Osteocyte (in vitro differentiated cells): ENCODE measurements around the gene PABPC1L. TPM values are rescaled to one million over a fixed set of nuclear protein-coding genes. Genes with fewer than 3 reads are reported as not detected.

Experiments
- DNase-seq: peaks from one replicate; pipeline ENCODE4 v3.0.0; 2021; ENCODE audit warnings: mixed read lengths; ENCODE audit not compliant: unreplicated experiment; ENCODE audit errors: extremely low spot score
- H3K27ac Mint-ChIP-seq: one replicate; pipeline ENCODE4 v1.8.0; 2021; ENCODE audit warnings: mild to moderate bottlenecking, mixed read lengths; ENCODE audit not compliant: unreplicated experiment
- H3K27me3 Mint-ChIP-seq: one replicate; pipeline ENCODE4 v1.8.0; 2021; ENCODE audit warnings: mixed read lengths; ENCODE audit not compliant: unreplicated experiment
- H3K36me3 Mint-ChIP-seq: one replicate; pipeline ENCODE4 v1.8.0; 2021; ENCODE audit warnings: mixed read lengths; ENCODE audit not compliant: unreplicated experiment
- H3K4me1 Mint-ChIP-seq: one replicate; pipeline ENCODE4 v1.8.0; 2021; ENCODE audit warnings: mixed read lengths; ENCODE audit not compliant: unreplicated experiment
- H3K4me3 Mint-ChIP-seq: one replicate; pipeline ENCODE4 v1.8.0; 2021; ENCODE audit warnings: mild to moderate bottlenecking, moderate library complexity, mixed read lengths; ENCODE audit not compliant: unreplicated experiment
- H3K9me3 Mint-ChIP-seq: one replicate; pipeline ENCODE4 v1.8.0; 2021; ENCODE audit warnings: mixed read lengths; ENCODE audit not compliant: unreplicated experiment
- total RNA-seq: library from RNA; stranded (reverse); gene quantifications from 2 replicates; pipeline ENCODE4 v1.2.1, GENCODE V29; 2021
- TF ChIP-seq, protein P1 (sequence below): fragments of 200-600 bp; sonication (generic); IDR thresholded peaks from 2 replicates; pipeline ENCODE4 v1.5.0; 2021; ENCODE audit warnings: antibody characterized with exemption, mild to moderate bottlenecking, moderate library complexity

PABPC1L gene
- total RNA-seq, 1 donor from 2014 or later, result 65.3 TPM

GRCh38 chr20:44928595-44928994 is 18.7 kb downstream of the PABPC1L start:
- Mint-ChIP-seq H3K27ac (no peak overlapping the region), H3K4me1 (no peaks in the 10 kb centered on the region), H3K4me3 (no peak overlapping the region), H3K27me3 (no peaks in the 10 kb centered on the region), H3K36me3 (peaks cover 10% of the 10 kb centered on the region), H3K9me3 (no peaks in the 10 kb centered on the region)
- TF ChIP-seq, protein P1, sequence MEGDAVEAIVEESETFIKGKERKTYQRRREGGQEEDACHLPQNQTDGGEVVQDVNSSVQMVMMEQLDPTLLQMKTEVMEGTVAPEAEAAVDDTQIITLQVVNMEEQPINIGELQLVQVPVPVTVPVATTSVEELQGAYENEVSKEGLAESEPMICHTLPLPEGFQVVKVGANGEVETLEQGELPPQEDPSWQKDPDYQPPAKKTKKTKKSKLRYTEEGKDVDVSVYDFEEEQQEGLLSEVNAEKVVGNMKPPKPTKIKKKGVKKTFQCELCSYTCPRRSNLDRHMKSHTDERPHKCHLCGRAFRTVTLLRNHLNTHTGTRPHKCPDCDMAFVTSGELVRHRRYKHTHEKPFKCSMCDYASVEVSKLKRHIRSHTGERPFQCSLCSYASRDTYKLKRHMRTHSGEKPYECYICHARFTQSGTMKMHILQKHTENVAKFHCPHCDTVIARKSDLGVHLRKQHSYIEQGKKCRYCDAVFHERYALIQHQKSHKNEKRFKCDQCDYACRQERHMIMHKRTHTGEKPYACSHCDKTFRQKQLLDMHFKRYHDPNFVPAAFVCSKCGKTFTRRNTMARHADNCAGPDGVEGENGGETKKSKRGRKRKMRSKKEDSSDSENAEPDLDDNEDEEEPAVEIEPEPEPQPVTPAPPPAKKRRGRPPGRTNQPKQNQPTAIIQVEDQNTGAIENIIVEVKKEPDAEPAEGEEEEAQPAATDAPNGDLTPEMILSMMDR, result no peak
- DNase-seq, result no peak

- H3K4me1 Mint-ChIP-seq, result no peaks in the 10 kb centered on the region
- H3K27ac Mint-ChIP-seq, result no peak overlapping the region
- H3K4me3 Mint-ChIP-seq, result no peak overlapping the region
- peaks cover 6% of the 10 kb centered on the region for H3K36me3 Mint-ChIP-seq
- TF ChIP-seq, protein P1, result no peak
- H3K9me3 Mint-ChIP-seq, result no peaks in the 10 kb centered on the region
- no peaks in the 10 kb centered on the region for H3K27me3 Mint-ChIP-seq
- DNase-seq, result no peak
Observed at GRCh38 chr20:44930517-44931168, 20.8 kb downstream of the PABPC1L start.

GRCh38 chr20:44931911-44932310 is 22.1 kb downstream of the PABPC1L start:
- Mint-ChIP-seq H3K27me3 (no peaks in the 10 kb centered on the region), H3K4me3 (no peak overlapping the region), H3K4me1 (no peaks in the 10 kb centered on the region), H3K27ac (no peak overlapping the region), H3K9me3 (no peaks in the 10 kb centered on the region), H3K36me3 (peaks cover 10% of the 10 kb centered on the region)
- DNase-seq, result no peak
- TF ChIP-seq, protein P1, result no peak

DNA sequence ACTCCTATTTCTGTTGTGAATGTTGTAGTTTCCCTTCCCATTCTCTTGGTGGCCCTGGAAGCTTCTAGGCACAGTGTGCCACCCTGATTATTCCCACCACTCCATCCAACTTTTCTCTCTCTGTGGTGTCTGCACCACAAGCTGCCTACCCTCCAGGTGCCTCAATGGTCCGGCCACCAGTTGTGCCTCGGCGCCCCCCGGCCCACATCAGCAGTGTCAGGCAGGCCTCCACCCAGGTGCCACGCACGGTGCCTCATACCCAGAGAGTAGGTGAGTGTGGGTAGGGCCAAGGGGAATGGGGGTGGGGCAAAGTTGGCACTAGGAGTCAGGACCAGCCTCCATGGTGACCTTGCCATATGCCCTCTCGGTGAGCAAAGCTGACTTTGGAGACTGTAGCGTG is 23.1 kb downstream of the PABPC1L start:
- no peak overlapping the region for H3K4me3 Mint-ChIP-seq
- DNase-seq, result no peak
- TF ChIP-seq, protein P1, result no peak
- no peak overlapping the region for H3K27ac Mint-ChIP-seq
- H3K36me3 Mint-ChIP-seq, result peaks cover 10% of the 10 kb centered on the region
- H3K4me1 Mint-ChIP-seq, result no peaks in the 10 kb centered on the region
- no peaks in the 10 kb centered on the region for H3K27me3 Mint-ChIP-seq
- H3K9me3 Mint-ChIP-seq, result no peaks in the 10 kb centered on the region

DNA sequence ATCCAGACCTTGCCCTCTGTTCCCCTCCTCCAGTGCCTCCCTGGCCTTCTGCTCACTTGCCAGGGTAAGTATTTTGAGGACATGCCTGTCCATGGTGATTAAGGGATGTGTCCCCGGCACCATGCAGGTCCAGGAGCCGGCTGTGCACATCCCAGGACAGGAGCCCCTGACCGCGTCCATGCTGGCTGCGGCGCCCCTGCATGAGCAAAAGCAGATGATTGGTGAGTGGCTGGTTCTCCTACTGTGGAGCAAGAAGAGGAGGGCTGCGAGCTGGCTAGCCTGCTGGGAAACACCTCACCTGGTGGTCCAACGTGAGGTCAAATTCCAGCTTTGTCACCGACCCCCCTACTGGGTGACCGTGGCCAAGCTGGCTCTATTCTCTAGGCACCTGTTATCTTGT is 26.6 kb downstream of the PABPC1L start:
- no peaks in the 10 kb centered on the region for H3K27me3 Mint-ChIP-seq
- no peak for DNase-seq
- no peak overlapping the region for H3K4me3 Mint-ChIP-seq
- H3K9me3 Mint-ChIP-seq, result no peaks in the 10 kb centered on the region
- H3K36me3 Mint-ChIP-seq, result peaks cover 20% of the 10 kb centered on the region
- H3K4me1 Mint-ChIP-seq, result no peaks in the 10 kb centered on the region
- TF ChIP-seq, protein P1, result no peak
- no peak overlapping the region for H3K27ac Mint-ChIP-seq
